ENCODE data around the gene DLST. TPM values are rescaled to one million over a fixed set of nuclear protein-coding genes. Genes with fewer than 3 reads are reported as not detected.

DLST gene
- total RNA-seq, 1 experiment from 2014 or later = 309 TPM

GRCh38 chr14:74952180-74952665, 70.5 kb downstream of the DLST start:
- Histone ChIP-seq H4K20me1 (ENCODE audit: insufficient read depth) (no peaks in the 10 kb centered on the region), H3K36me3 (ENCODE audit: low read depth) (no peaks in the 10 kb centered on the region), H3K4me3 (no peak overlapping the region), H3K4me1 (replicated peaks; ENCODE audit: insufficient read depth) (peaks cover 5% of the 10 kb centered on the region; the same call in 1 of the 2 replicates), H3K9me3 (ENCODE audit: insufficient read depth, low read depth) (no peaks in the 10 kb centered on the region), H2AFZ (no peak overlapping the region), H3F3A (ENCODE audit: insufficient read depth, low read depth) (no peaks in the 10 kb centered on the region), H3K4me2 (no peak overlapping the region), H3K79me2 (ENCODE audit: low read depth) (no peaks in the 10 kb centered on the region), H3K27ac (no peak overlapping the region), H3K27me3 (ENCODE audit: insufficient read depth, low read depth) (peaks cover 5% of the 10 kb centered on the region; the same call in 1 of the 2 replicates), H3K9me2 (ENCODE audit: insufficient read depth) (no peaks in the 10 kb centered on the region)
- intact Hi-C loops (cut with micrococcal nuclease; ENCODE audit: unreplicated experiment) = no loop called here
- CTCF ChIA-PET = interaction anchor here (0.5 kb wide), 1 partner anchor 74 kb away, joined by 9 read pairs; no protein-coding TSS in a partner anchor
- DNase-seq = no peak
- TF ChIP-seq CTCF (conservative IDR thresholded peaks at IDR 0.05) = no peak
- no TSS peak for BruUV-seq (replicated peaks)
- POLR2A ChIA-PET (ENCODE audit: unreplicated experiment) = no interaction called here

- H3K4me3 ChIP-seq = no peak overlapping the region
- H4K20me1 ChIP-seq (ENCODE audit: insufficient read depth) = no peaks in the 10 kb centered on the region
- H3K4me1 ChIP-seq (replicated peaks; ENCODE audit: insufficient read depth) = peaks cover 5% of the 10 kb centered on the region; the same call in 1 of the 2 replicates
- CTCF ChIA-PET = interaction anchor here (1.4 kb wide), 1 partner anchor 8 kb away, joined by 5 read pairs; no protein-coding TSS in a partner anchor
- H3K36me3 ChIP-seq (ENCODE audit: low read depth) = no peaks in the 10 kb centered on the region
- POLR2A ChIA-PET (ENCODE audit: unreplicated experiment) = no interaction called here
- no peak overlapping the region for H2AFZ ChIP-seq
- intact Hi-C loops (cut with micrococcal nuclease; ENCODE audit: unreplicated experiment) = no loop called here
- no peak overlapping the region for H3K27ac ChIP-seq
- no peak overlapping the region for H3K4me2 ChIP-seq
- BruUV-seq (replicated peaks) = no TSS peak
- H3K79me2 ChIP-seq (ENCODE audit: low read depth) = no peaks in the 10 kb centered on the region
- no peaks in the 10 kb centered on the region for H3K9me3 ChIP-seq (ENCODE audit: insufficient read depth, low read depth)
- peaks cover 5% of the 10 kb centered on the region; the same call in 1 of the 2 replicates for H3K27me3 ChIP-seq (ENCODE audit: insufficient read depth, low read depth)
- no peaks in the 10 kb centered on the region for H3K9me2 ChIP-seq (ENCODE audit: insufficient read depth)
- DNase-seq = no peak
- no peaks in the 10 kb centered on the region for H3F3A ChIP-seq (ENCODE audit: insufficient read depth, low read depth)
- TF ChIP-seq EZH2 (IDR thresholded peaks at IDR 0.05; ENCODE audit: low read depth) (no peak), CTCF (conservative IDR thresholded peaks at IDR 0.05) (no peak)
Measured at GRCh38 chr14:74952697-74953484, 71.2 kb downstream of the DLST start.

Other genes with a start within 250 kb of the DLST start
- gene AREL1, start 168.8 kb upstream of the DLST start, total RNA-seq (2021) = 98.4 and 108 TPM in 2 replicates
- 175 and 191 TPM in 2 replicates for gene FCF1, start 168.8 kb upstream of the DLST start, total RNA-seq (2021)
- 146 and 170 TPM in 2 replicates for gene YLPM1, start 118.6 kb upstream of the DLST start, total RNA-seq (2021)
- not detected in 2 replicates for gene PROX2, start 5.8 kb upstream of the DLST start, total RNA-seq (2021)
- gene RPS6KL1, start 41.3 kb downstream of the DLST start, total RNA-seq (2021) = 3.4 and 4.2 TPM in 2 replicates
- gene PGF, start 73.7 kb downstream of the DLST start, total RNA-seq (2021) = 8.9 and 11.7 TPM in 2 replicates
- 131 and 139 TPM in 2 replicates for gene EIF2B2, start 121.0 kb downstream of the DLST start, total RNA-seq (2021)
- gene MLH3, start 169.6 kb downstream of the DLST start, total RNA-seq (2021) = 47.6 and 48.7 TPM in 2 replicates
- gene ACYP1, start 182.1 kb downstream of the DLST start, total RNA-seq (2021) = 46.5 and 98.9 TPM in 2 replicates
- gene ZC2HC1C, start 187.7 kb downstream of the DLST start, total RNA-seq (2021) = 11.9 and 13.8 TPM in 2 replicates
- gene NEK9, start 245.1 kb downstream of the DLST start, total RNA-seq (2021) = 170 and 174 TPM in 2 replicates